ENCODE results near the gene CATSPER1.

DNA sequence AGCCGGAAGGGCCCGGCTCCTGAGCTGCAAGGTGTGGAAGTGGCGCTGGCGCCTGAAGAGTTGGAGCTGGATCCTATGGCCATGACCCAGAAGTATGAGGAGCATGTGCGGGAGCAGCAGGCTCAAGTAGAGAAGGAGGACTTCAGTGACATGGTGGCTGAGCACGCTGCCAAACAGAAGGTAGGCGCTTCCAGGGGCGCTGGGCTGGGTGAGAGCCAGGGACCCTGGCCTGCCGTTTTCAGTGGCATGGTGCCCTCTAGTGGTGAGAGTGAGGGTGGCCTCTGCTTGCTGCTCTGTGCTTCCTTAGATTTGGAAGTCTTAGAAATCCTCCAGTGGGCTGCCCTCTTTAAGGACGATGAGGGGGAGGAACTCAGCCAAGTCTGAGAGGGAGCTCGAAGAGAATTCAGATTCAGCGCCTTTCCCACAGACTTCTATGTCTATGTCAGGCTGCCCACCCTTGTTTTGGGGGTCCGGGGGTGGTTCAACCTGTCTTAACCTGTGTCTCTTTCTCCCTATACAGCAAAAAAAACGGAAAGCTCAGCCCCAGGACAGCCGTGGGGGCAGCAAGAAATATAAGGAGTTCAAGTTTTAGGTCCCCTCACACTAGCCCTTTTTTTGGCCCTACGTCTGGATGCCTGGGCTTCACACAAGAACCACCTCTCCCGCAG, 42.0 kb upstream of the CATSPER1 start:
- no peak for TF ChIP-seq POLR2AphosphoS5 (IDR thresholded peaks at IDR 0.05; ENCODE audit: insufficient read depth, low read depth, low read length)
- TF ChIP-seq, protein P1, sequence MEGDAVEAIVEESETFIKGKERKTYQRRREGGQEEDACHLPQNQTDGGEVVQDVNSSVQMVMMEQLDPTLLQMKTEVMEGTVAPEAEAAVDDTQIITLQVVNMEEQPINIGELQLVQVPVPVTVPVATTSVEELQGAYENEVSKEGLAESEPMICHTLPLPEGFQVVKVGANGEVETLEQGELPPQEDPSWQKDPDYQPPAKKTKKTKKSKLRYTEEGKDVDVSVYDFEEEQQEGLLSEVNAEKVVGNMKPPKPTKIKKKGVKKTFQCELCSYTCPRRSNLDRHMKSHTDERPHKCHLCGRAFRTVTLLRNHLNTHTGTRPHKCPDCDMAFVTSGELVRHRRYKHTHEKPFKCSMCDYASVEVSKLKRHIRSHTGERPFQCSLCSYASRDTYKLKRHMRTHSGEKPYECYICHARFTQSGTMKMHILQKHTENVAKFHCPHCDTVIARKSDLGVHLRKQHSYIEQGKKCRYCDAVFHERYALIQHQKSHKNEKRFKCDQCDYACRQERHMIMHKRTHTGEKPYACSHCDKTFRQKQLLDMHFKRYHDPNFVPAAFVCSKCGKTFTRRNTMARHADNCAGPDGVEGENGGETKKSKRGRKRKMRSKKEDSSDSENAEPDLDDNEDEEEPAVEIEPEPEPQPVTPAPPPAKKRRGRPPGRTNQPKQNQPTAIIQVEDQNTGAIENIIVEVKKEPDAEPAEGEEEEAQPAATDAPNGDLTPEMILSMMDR (IDR thresholded peaks at IDR 0.05; ENCODE audit: extremely low read depth in 1 of 2, insufficient read depth in 1 of 2, low read depth in 1 of 2, low read length in 2 of 2) = peak; percentile 92 to 95
- no peak for TF ChIP-seq POLR2A (IDR thresholded peaks at IDR 0.05; ENCODE audit: low read depth, low read length)
- TF ChIP-seq FOS (IDR thresholded peaks at IDR 0.05; ENCODE audit: borderline replicate concordance, insufficient read depth, low read length) = no peak
- TF ChIP-seq EZH2 (IDR thresholded peaks at IDR 0.05; ENCODE audit: borderline replicate concordance, low read depth, low read length, severe bottlenecking) = no peak
- no peak for TF ChIP-seq MYC (IDR thresholded peaks at IDR 0.05; ENCODE audit: low read depth, low read length)
- TF ChIP-seq, protein P2, sequence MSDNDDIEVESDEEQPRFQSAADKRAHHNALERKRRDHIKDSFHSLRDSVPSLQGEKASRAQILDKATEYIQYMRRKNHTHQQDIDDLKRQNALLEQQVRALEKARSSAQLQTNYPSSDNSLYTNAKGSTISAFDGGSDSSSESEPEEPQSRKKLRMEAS (IDR thresholded peaks at IDR 0.05; ENCODE audit: insufficient read depth, insufficient read length) = no peak

Measured in endothelial cell of umbilical vein (primary cell).